ENCODE results near the gene ZBTB17.
A peak's percentile ranks its signal among the peaks of the same experiment; 100 is the strongest.

Gene ZBTB17

DNA sequence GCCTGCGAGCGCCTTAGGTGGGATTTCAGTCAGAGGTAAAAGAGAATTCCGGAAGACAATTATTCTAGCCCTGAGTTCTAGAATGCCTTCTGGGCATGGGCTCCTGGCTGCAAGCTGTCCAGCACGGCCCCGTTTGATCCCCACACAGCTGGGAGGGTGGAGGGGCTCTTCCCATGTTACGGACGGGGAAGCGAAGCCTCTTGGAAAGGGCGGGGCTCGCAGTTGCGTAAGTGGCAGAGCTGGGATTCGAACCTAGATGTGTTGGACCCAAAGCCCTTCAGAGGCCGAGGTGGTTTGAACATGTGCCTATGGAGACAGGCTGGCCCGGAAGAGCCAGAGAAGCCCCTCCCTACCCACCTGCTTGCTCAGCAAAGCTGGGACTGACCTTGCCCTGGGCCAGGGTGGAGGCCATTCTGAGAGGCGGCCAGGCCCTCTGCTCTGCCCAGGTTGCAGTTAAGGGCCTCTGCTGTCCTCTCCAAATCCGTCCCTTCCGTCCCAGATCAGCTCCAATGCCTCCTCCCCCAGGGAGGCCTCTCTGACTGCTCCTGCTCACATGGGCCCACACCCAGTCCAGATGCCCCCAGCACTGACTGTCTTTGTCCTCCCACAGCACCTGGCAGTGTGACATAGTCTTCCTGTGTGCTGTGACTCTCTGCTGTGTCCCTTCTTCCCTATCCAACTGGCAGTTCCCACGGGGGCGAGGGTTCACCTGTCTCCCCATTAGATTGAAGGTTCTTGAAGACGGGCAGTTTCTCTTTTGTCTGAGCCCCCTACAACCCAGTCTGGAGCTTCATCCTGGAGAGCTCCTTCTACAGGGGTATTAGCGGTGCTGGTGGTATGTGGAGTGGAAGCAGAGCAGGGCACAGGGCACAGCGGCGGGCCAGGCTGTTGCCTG is 43.1 kb upstream of the ZBTB17 start:
- TF ChIP-seq, protein P1, sequence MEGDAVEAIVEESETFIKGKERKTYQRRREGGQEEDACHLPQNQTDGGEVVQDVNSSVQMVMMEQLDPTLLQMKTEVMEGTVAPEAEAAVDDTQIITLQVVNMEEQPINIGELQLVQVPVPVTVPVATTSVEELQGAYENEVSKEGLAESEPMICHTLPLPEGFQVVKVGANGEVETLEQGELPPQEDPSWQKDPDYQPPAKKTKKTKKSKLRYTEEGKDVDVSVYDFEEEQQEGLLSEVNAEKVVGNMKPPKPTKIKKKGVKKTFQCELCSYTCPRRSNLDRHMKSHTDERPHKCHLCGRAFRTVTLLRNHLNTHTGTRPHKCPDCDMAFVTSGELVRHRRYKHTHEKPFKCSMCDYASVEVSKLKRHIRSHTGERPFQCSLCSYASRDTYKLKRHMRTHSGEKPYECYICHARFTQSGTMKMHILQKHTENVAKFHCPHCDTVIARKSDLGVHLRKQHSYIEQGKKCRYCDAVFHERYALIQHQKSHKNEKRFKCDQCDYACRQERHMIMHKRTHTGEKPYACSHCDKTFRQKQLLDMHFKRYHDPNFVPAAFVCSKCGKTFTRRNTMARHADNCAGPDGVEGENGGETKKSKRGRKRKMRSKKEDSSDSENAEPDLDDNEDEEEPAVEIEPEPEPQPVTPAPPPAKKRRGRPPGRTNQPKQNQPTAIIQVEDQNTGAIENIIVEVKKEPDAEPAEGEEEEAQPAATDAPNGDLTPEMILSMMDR (IDR thresholded peaks at IDR 0.05; ENCODE audit: low read length, missing control alignments): no peak
- DNase-seq (ENCODE audit: low read depth): no peak
- H3K4me3 ChIP-seq (replicated peaks; ENCODE audit: low read depth, low read length): no peak overlapping the region

DNA sequence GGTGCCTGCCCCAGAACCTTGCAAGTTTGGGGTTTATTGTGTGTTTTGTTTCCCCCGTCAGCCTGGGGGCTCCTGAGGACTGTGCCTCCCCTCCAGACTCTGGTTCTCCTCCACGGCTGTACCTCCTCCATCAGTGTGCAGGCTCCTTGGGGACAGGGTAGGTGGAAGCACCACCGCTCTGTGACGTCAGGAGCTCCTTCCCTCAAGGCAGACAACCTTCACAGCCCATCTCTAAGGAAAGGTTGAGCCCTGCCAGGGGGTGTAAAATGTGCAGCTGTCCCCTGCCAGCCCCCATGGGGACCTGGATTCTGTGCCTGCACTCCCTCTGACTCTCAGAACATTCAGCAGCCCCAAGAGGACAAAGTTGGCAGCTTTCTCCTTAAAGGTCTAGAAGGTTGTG is 42.4 kb upstream of the ZBTB17 start:
- TF ChIP-seq, protein P1 (IDR thresholded peaks at IDR 0.05; ENCODE audit: low read length, missing control alignments): no peak
- peak; percentile 11 for DNase-seq (ENCODE audit: low read depth)
- H3K4me3 ChIP-seq (replicated peaks; ENCODE audit: low read depth, low read length): no peak overlapping the region

DNA sequence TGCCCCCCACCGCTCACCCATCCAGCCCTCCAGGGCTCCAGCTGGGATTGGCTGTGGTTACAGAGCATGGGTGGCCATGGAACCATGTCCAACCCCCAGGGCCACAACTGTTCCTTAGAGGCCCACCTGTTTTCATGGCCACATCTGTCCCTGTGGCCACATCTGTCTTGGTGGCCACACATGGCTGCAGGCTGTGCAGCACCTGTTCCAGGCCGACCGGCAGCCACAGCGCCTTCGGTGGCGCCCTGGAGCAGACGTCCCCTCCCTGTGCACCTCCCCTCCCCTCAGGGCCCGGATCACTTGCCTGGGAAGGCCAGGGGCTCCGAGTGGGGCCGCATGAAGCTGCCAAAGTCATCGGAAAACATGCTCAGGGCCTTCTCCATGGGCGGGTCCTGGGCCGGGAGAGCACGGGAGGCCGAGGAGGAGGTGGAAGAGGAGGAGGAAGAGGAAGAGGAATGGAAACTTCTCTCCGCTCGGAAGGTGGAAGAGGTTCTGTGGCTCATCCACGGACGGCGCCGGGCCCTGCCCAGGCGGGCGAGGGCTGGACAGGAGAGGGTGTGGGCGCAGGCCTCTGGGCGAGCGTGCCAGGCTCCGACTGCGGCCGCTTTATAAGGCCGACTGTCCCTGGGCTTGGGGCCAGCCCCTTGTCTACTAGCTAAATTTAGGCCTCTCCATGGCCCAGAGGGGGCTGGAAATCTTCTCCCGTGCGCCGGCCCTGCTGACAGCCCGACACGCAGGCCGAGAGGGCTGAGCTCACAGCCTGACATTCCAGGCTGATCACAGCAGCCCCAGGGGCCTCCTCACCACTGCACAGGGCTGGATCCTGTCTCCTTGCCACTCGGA is 41.8 kb upstream of the ZBTB17 start, which contains the start of gene HSPB7:
Gene HSPB7 (minus strand): TSS at position 583 of the 843 bp plus-strand sequence. CDS start 80 bp downstream, at position 503.
- TF ChIP-seq, protein P1 (IDR thresholded peaks at IDR 0.05; ENCODE audit: low read length, missing control alignments): no peak
- peak; percentile 80 for DNase-seq (ENCODE audit: low read depth)
- H3K4me3 ChIP-seq (replicated peaks; ENCODE audit: low read depth, low read length): no peak within 1 kb of the TSS

DNA sequence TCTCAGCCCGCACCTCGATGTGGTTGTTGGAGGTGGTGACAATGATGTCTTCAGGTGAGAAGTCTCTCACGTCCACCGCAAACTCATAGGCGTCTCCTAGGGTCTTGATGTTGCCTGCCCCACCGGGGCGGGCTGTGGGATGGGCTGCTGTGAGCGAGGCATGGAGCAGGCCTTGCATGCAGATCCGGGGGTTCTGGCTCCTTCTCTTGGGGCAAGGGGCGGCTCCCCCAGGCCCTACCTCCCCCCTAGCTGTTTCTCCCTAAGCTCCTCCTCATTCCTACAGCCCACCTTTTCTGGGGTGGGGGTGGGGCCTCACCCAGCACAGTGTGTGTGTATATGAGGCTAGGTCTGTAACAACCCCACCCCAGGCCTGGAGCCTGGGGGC is 41.2 kb upstream of the ZBTB17 start:
- no peak overlapping the region for H3K4me3 ChIP-seq (replicated peaks; ENCODE audit: low read depth, low read length)
- TF ChIP-seq, protein P1 (IDR thresholded peaks at IDR 0.05; ENCODE audit: low read length, missing control alignments): no peak
- no peak for DNase-seq (ENCODE audit: low read depth)

DNA sequence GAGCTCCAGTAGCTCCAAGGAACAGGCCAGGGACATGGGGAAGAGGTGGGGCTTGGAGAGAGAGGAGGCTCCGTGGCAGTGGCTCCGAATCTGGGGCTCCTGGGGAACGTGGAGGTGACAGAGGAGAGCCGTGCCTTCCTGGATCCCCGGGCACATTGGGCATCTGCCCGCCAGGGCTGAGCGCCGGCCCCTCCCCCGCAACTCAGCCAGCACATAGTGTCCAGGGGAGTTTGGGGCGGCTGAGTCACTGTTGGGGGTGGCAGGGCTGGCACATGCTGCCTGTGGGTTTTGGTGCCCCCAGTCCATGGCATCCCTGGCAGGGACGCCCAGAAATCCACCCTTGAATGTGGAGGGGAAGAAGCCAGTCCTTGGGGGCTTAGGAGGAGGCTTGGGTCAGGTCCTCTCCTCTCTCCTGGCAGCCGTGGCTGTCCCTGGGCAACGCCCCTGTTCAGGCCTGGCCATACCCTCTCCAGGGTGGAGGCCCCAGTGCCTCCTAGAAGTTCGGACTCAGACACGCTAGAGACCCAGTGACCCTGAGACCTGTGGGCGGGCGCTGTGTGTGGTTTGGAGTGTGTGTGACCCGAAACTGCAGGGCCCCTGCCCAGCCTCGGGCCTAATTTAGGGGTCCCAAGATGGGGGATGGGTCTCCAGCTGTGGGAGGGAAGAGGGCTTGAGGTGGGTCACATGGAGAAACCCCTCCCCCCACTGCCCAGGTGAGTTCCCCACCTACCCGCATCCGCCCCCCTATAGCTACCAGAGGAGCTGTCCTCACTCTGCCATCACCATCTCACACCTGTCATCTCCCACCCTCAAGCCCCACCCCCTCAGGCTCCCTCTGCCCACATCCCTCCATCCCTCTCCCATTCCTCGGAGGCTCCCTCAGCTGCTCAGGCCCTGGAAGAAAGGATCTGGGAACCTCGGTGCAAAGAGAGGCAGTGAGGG is 40.3 kb upstream of the ZBTB17 start:
- H3K4me3 ChIP-seq (replicated peaks; ENCODE audit: low read depth, low read length): no peak overlapping the region
- TF ChIP-seq, protein P1 (IDR thresholded peaks at IDR 0.05; ENCODE audit: low read length, missing control alignments): no peak
- no peak for DNase-seq (ENCODE audit: low read depth)

DNA sequence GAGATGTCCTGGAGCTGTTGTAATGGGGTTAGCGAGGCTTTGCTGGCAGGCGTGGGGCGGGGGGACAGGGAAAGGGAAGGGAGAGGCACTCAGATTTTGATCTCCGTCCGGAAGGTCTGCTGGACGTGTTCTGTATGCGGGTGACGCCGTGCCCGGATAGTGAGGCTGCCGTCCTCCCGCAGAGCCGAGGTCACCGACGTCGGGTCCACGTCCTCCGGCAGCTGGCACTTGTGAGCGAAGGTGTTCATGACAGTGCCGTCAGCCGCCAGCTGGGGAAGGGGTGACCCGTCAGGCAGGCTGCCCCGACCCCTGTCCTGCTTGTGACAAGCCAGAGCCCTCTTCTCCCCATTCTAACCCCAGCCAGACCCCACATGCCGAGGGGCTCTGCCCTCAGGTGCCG is 39.6 kb upstream of the ZBTB17 start:
- no peak for DNase-seq (ENCODE audit: low read depth)
- no peak overlapping the region for H3K4me3 ChIP-seq (replicated peaks; ENCODE audit: low read depth, low read length)
- TF ChIP-seq, protein P1 (IDR thresholded peaks at IDR 0.05; ENCODE audit: low read length, missing control alignments): no peak

Measured in fibroblast of pulmonary artery (primary cell).